OCI-LY3 (cell line): ENCODE results near the gene PATZ1.

Source experiments
- CTCF ChIP-seq: fragments of 200-600, 300-600 bp; sonication (generic); IDR thresholded peaks from 2 replicates; pipeline ENCODE4 v1.5.1; 2014; ENCODE audit warnings: antibody characterized with exemption, low read length, low read depth
- EZH2phosphoT487 ChIP-seq: fragments of 200-600 bp; shearing (Covaris generic); IDR thresholded peaks from 2 replicates; pipeline ENCODE4 v1.6.1; 2018; ENCODE audit warnings: antibody characterized with exemption, mixed run types, low read depth

- TF ChIP-seq CTCF (no peak), EZH2phosphoT487 (no peak)
These were observed 21.3 kb upstream of the PATZ1 start for GRCh38 chr22:31367426-31367825.
